ENCODE results near the gene TRAPPC2. TPM values are rescaled to one million over a fixed set of nuclear protein-coding genes. Genes with fewer than 3 reads are reported as not detected.

TRAPPC2 gene
- total RNA-seq, 2 experiments from 2014 or later = 21.6 to 23.2 TPM

DNA sequence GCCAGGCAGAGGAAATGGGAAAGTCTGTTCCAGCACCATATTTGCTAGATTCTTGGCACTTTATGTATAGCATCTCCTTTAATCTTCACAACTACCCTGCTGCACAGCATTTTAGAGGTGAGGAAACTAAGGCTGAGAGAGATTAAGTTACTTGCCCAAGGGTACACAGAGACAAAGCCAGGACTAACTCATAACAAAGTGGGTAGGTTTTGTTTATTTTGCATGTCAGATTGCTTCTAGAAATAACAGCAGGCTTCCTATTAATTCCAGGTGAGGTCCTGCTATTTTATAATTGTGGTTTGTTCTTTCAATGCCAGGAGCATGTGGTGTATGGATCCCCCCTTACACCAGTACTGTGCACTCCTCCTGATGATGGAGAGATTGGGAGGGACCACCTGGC is 66.5 kb downstream of the TRAPPC2 start:
- no peak overlapping the region for H3K4me3 Mint-ChIP-seq
- ATAC-seq (no peak), DNase-seq (no peak)
- H3K36me3 Mint-ChIP-seq (ENCODE audit: low read depth) = peaks cover 13% of the 10 kb centered on the region
- no peaks in the 10 kb centered on the region for H3K27me3 Mint-ChIP-seq (ENCODE audit: low read depth)
- H3K27ac Mint-ChIP-seq = no peak overlapping the region
- no peaks in the 10 kb centered on the region for H3K9me3 Mint-ChIP-seq (ENCODE audit: insufficient read depth)
- peaks cover 6% of the 10 kb centered on the region for H3K4me1 Mint-ChIP-seq (ENCODE audit: low read depth)
- ChIA-PET POLR2A (no interaction called here), CTCF (no interaction called here)

DNA sequence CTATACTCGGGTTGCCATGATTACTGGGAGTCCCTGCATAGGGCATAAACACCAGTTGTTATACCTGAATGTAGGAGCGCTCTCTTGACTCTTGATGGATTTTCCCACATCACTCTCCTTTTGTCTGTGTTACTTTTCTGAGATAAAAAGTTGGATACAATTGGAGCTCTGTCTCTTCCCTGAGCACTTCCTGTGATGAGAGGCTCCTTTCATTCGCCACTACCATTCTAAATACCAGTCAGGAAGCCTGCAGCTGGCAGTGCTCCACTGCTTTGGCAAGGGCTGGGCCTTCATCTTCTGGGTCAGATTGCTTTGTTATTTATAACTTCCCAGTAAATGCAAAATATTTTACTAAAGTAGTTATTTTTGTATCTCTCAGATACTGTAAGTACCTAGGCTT is 67.6 kb downstream of the TRAPPC2 start:
- Mint-ChIP-seq H3K27me3 (ENCODE audit: low read depth) (no peaks in the 10 kb centered on the region), H3K27ac (no peak overlapping the region), H3K4me3 (no peak overlapping the region), H3K4me1 (ENCODE audit: low read depth) (peaks cover 6% of the 10 kb centered on the region), H3K36me3 (ENCODE audit: low read depth) (peaks cover 16% of the 10 kb centered on the region), H3K9me3 (ENCODE audit: insufficient read depth) (no peaks in the 10 kb centered on the region)
- DNase-seq (no peak), ATAC-seq (no peak)
- CTCF ChIA-PET = no interaction called here
- POLR2A ChIA-PET = interaction anchor here (0.5 kb wide), 1 partner anchor 46 kb away, joined by 3 read pairs; no protein-coding TSS in a partner anchor

GRCh38 chrX:13664020-13664419 is 70.4 kb downstream of the TRAPPC2 start:
- Mint-ChIP-seq H3K27ac (no peak overlapping the region), H3K4me3 (no peak overlapping the region), H3K36me3 (ENCODE audit: low read depth) (peaks cover 16% of the 10 kb centered on the region), H3K9me3 (ENCODE audit: insufficient read depth) (no peaks in the 10 kb centered on the region), H3K27me3 (ENCODE audit: low read depth) (no peaks in the 10 kb centered on the region), H3K4me1 (ENCODE audit: low read depth) (peaks cover 2% of the 10 kb centered on the region)
- ATAC-seq (no peak), DNase-seq (no peak)
- ChIA-PET POLR2A (no interaction called here), CTCF (no interaction called here)

DNA sequence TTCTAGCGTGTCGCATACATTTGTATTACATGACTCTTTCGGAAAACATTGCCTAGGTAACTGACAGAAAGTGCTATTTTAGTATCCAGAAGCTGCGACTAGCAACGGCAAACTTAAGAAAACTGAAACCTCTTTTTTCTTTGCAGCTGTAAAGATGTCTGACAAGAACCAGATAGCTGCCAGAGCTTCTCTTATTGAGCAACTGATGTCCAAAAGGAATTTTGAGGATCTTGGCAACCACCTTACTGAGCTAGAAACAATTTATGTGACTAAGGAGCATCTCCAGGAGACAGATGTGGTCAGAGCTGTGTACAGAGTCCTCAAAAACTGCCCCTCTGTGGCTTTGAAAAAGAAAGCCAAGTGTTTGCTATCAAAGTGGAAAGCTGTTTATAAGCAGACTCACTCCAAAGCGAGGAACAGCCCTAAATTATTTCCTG is 72.0 kb downstream of the TRAPPC2 start:
- H3K4me1 Mint-ChIP-seq (ENCODE audit: low read depth) = peaks cover 11% of the 10 kb centered on the region
- H3K27ac Mint-ChIP-seq = no peak overlapping the region
- CTCF ChIA-PET = interaction anchor here (1.0 to 1.5 kb wide), 5 partner anchors 16 to 155 kb away, joined by 3 to 4 read pairs (median 3); partner anchors contain the start of genes OFD1 and TRAPPC2
- H3K9me3 Mint-ChIP-seq (ENCODE audit: insufficient read depth) = no peaks in the 10 kb centered on the region
- no peaks in the 10 kb centered on the region for H3K27me3 Mint-ChIP-seq (ENCODE audit: low read depth)
- POLR2A ChIA-PET = interaction anchor here (0.7 to 0.8 kb wide), 2 partner anchors 7 to 36 kb away, joined by 3 read pairs; no protein-coding TSS in a partner anchor
- H3K4me3 Mint-ChIP-seq = no peak overlapping the region
- H3K36me3 Mint-ChIP-seq (ENCODE audit: low read depth) = peaks cover 16% of the 10 kb centered on the region
- DNase-seq (no peak), ATAC-seq (no peak)

Other genes with a start within 250 kb of the TRAPPC2 start
- gene EGFL6, start 165.0 kb downstream of the TRAPPC2 start, total RNA-seq = 10 to 100 TPM; 14.2 to 15.6 TPM
- 1 to 10 TPM; 3.8 to 4.1 TPM for gene TCEANC, start 81.5 kb downstream of the TRAPPC2 start, total RNA-seq
- 10 to 100 TPM; 10.6 to 11.2 TPM for gene RAB9A, start 45.5 kb downstream of the TRAPPC2 start, total RNA-seq
- 10 to 100 TPM; 29.6 to 30.4 TPM for gene OFD1, start 128 bp upstream of the TRAPPC2 start, total RNA-seq
- not detected for gene GPM6B, start 82.5 kb upstream of the TRAPPC2 start, total RNA-seq

Data from activated CD8-positive, alpha-beta T cell treated with anti-CD3 and anti-CD28 coated beads, Interleukin-2, amount 10 ng/mL, durations not matched to agents 7 days and 5 days (primary cell).